ENCODE measurements around the gene FOXF1. TPM values are rescaled to one million over a fixed set of nuclear protein-coding genes. Genes with fewer than 3 reads are reported as not detected.
A peak's percentile ranks its signal among the peaks of the same experiment; 100 is the strongest.

The FOXF1 gene
- total and polyA plus RNA-seq, 2 of the 13 experiments (the other 11 are each of a cell fraction or from before 2014, with no cell fraction given), result not detected

DNA sequence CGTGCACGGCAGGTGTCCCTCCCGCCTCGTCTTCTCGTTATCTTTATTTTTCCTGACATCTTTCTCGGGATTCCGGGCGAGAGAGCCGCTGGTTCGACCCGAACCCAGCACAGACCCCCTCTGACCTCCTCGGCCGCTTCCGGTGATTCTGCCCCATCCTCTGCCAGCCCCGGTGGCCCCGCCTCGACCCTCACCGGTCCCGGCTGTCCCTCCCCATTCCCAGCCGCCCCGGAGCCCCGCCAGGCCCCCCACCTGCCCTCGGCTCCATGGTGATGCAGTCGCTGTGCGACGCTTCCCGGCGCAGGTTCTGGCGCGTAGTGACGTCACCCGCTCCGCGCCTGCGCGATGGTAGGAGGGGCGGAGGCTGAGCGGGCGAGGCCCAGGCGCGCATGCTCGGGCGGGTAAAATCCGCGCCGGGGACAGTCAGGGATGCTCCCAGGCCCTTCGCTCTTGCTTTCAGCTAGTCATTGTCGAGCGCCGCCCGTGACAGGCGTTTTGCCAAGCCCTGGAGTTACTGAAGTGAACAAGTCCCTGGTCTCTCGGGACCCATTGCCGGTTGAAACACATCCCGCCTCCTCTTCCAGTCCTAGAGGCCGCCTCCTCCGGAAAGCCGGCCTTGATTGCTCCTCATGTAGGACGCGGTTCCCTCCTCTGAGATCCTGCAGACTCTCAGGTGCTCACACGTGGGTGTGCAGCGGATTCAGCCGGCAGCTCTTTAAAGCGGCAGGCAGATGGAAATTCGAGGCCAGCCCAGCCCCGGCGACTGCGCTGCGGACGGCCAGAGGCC, 44.8 kb downstream of the FOXF1 start, which contains the start of gene MTHFSD (continued):
- TF ChIP-seq ZNF772 (CRISPR knock-in tag; IDR thresholded peaks at IDR 0.05) (peak; percentile 86), ATF1 (CRISPR knock-in tag; IDR thresholded peaks at IDR 0.05) (peak; percentile 99), ZFY (CRISPR knock-in tag; IDR thresholded peaks at IDR 0.05) (peak; percentile 90), ZNF350 (CRISPR knock-in tag; IDR thresholded peaks at IDR 0.05; ENCODE audit: borderline replicate concordance, low read depth) (peak; percentile 72; the same call in 1 of the 2 replicates), ZNF335 (CRISPR knock-in tag; IDR thresholded peaks at IDR 0.05) (0 out of 2 replicates have a peak, but pooled peaks have one; percentile 44), ZNF709 (CRISPR knock-in tag; IDR thresholded peaks at IDR 0.05) (0 out of 2 replicates have a peak, but pooled peaks have one; percentile 29), ZNF773 (CRISPR knock-in tag; IDR thresholded peaks at IDR 0.05; ENCODE audit: borderline replicate concordance) (peak; percentile 70; the same call in 1 of the 2 replicates), SOX6 (IDR thresholded peaks at IDR 0.05) (no peak), SOX6 (CRISPR knock-in tag; IDR thresholded peaks at IDR 0.05) (peak; percentile 77), RXRA (CRISPR knock-in tag; IDR thresholded peaks at IDR 0.05) (peak; percentile 13; the same call in 1 of the 2 replicates), ZSCAN20 (CRISPR knock-in tag; IDR thresholded peaks at IDR 0.05; ENCODE audit: borderline replicate concordance) (no peak), MTA1 (CRISPR knock-in tag; IDR thresholded peaks at IDR 0.05; ENCODE audit: borderline replicate concordance) (0 out of 2 replicates have a peak, but pooled peaks have one; percentile 44), RFXAP (CRISPR knock-in tag; IDR thresholded peaks at IDR 0.05; ENCODE audit: borderline replicate concordance) (peak; percentile 62; the same call in 1 of the 2 replicates), ZNF670 (CRISPR knock-in tag; IDR thresholded peaks at IDR 0.05; ENCODE audit: borderline replicate concordance) (peak; percentile 45; the same call in 1 of the 2 replicates), POLR2G (IDR thresholded peaks at IDR 0.05; ENCODE audit: low read depth, low read length) (peak; percentile 96), ELF1 (CRISPR knock-in tag; IDR thresholded peaks at IDR 0.05) (peak; percentile 86), ZNF326 (CRISPR knock-in tag; IDR thresholded peaks at IDR 0.05; ENCODE audit: borderline replicate concordance) (no peak), ARNT2 (CRISPR knock-in tag; IDR thresholded peaks at IDR 0.05; ENCODE audit: low read depth) (peak; percentile 72), NFAT5 (CRISPR knock-in tag; IDR thresholded peaks at IDR 0.05) (0 out of 2 replicates have a peak, but pooled peaks have one; percentile 13), BRF2 (CRISPR knock-in tag; IDR thresholded peaks at IDR 0.05) (no peak), SETDB1 (CRISPR knock-in tag; IDR thresholded peaks at IDR 0.05; ENCODE audit: borderline replicate concordance) (no peak)
- TF ChIP-seq, protein P1, sequence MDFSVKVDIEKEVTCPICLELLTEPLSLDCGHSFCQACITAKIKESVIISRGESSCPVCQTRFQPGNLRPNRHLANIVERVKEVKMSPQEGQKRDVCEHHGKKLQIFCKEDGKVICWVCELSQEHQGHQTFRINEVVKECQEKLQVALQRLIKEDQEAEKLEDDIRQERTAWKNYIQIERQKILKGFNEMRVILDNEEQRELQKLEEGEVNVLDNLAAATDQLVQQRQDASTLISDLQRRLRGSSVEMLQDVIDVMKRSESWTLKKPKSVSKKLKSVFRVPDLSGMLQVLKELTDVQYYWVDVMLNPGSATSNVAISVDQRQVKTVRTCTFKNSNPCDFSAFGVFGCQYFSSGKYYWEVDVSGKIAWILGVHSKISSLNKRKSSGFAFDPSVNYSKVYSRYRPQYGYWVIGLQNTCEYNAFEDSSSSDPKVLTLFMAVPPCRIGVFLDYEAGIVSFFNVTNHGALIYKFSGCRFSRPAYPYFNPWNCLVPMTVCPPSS (IDR thresholded peaks at IDR 0.05), result no peak

All from HepG2 (cell line).